ENCODE data around the gene RTF1.

RTF1 gene

GRCh38 chr15:41490355-41490754, 73.5 kb downstream of the RTF1 start:
- DNase-seq: no peak

- DNase-seq: no peak
Observed at GRCh38 chr15:41491889-41492288, 75.0 kb downstream of the RTF1 start.

- no peak for DNase-seq
Observed at GRCh38 chr15:41492597-41493204, 75.8 kb downstream of the RTF1 start.

GRCh38 chr15:41493205-41493901, 76.5 kb downstream of the RTF1 start, which contains the start of gene ITPKA:
Gene ITPKA, plus strand, starts transcription at chr15:41493874. Its CDS starts 54 bp downstream, at chr15:41493928.
- peak; percentile 79 for DNase-seq

- DNase-seq: no peak
Observed at GRCh38 chr15:41493902-41494189, 77.0 kb downstream of the RTF1 start.

- DNase-seq: peak; percentile 37
Observed at GRCh38 chr15:41494190-41494921, 77.5 kb downstream of the RTF1 start.

- DNase-seq: peak; percentile 40
Observed at GRCh38 chr15:41494922-41495735, 78.2 kb downstream of the RTF1 start.

GRCh38 chr15:41495736-41496599, 79.1 kb downstream of the RTF1 start:
- no peak for DNase-seq

- DNase-seq: no peak
Observed at GRCh38 chr15:41498657-41499056, 81.8 kb downstream of the RTF1 start.

GRCh38 chr15:41499109-41499851, 82.4 kb downstream of the RTF1 start:
- DNase-seq: no peak

- peak; percentile 29 for DNase-seq
Observed at GRCh38 chr15:41501191-41501917, 84.5 kb downstream of the RTF1 start.

GRCh38 chr15:41501931-41502794, 85.3 kb downstream of the RTF1 start:
- DNase-seq: peak; percentile 43

GRCh38 chr15:41502795-41503668, 86.1 kb downstream of the RTF1 start:
- no peak for DNase-seq

GRCh38 chr15:41503669-41504010, 86.7 kb downstream of the RTF1 start:
- DNase-seq: no peak

GRCh38 chr15:41504751-41505492, 88.0 kb downstream of the RTF1 start:
- DNase-seq: no peak

GRCh38 chr15:41505776-41506175, 88.9 kb downstream of the RTF1 start:
- DNase-seq: no peak

GRCh38 chr15:41506796-41507341, 90.0 kb downstream of the RTF1 start:
- peak; percentile 30 for DNase-seq

GRCh38 chr15:41507820-41508290, 91.0 kb downstream of the RTF1 start:
- no peak for DNase-seq
